Esophagus muscularis mucosa (tissue), 4 donors: Measurements from ENCODE around the gene GUSB. TPM values are rescaled to one million over a fixed set of nuclear protein-coding genes. Genes with fewer than 3 reads are reported as not detected.
"Not testable (repeated sequence)": the region's sequence is repeated elsewhere in the genome, so short reads cannot be mapped to it uniquely, and the experiment has no call there.

Experiments used
- DNase-seq: peaks from one replicate; pipeline ENCODE4 v3.0.0-alpha.2; 2017; ENCODE audit errors: extremely low spot score
- H3K27ac ChIP-seq, 4 donors: fragments of 200-600 bp; sonication (generic); replicated peaks in 1 of 4; 1 replicate in 3 of 4; 2 replicates in 1 of 4; pipeline ENCODE4 v1.5.1; 2016 to 2019; ENCODE audit warnings: mild to moderate bottlenecking in 1 of 4
- H3K27me3 ChIP-seq, 4 donors: fragments of 200-600 bp; sonication (generic); one replicate each; pipeline versions ENCODE4 v1.5.1 to v1.6.0; 2016 to 2019
- H3K36me3 ChIP-seq, 4 donors: fragments of 200-600 bp; sonication (generic); one replicate each; pipeline ENCODE4 v1.5.1; 2016 to 2019
- H3K4me1 ChIP-seq, 4 donors: fragments of 200-600 bp; sonication (generic); one replicate each; pipeline ENCODE4 v1.5.1; 2016 to 2019
- H3K4me3 ChIP-seq, 4 donors: fragments of 200-600 bp; sonication (generic); 1 replicate in 2 of 4; 2 replicates in 2 of 4; pipeline ENCODE4 v1.5.1; 2016 to 2019; ENCODE audit warnings: mild to moderate bottlenecking in 4 of 4, moderate library complexity in 1 of 4
- H3K9me3 ChIP-seq, 4 donors: fragments of 200-600 bp; sonication (generic); 1 replicate in 3 of 4; 2 replicates in 1 of 4; pipeline ENCODE4 v1.5.1; 2016 to 2019
- EP300 ChIP-seq: sonication (generic); formaldehyde crosslinking; IDR thresholded peaks from one replicate; pipeline ENCODE4 v1.6.1; 2017; ENCODE audit warnings: antibody characterized with exemption
- POLR2A ChIP-seq: fragments of 450-650 bp; IDR thresholded peaks from one replicate; pipeline ENCODE4 v1.6.1; 2017; ENCODE audit warnings: antibody characterized with exemption, moderate library complexity, mild to moderate bottlenecking, low read depth
- POLR2AphosphoS5 ChIP-seq, 2 donors: sonication (generic); formaldehyde crosslinking; IDR thresholded peaks; one replicate each; pipeline ENCODE4 v1.6.1; 2017; ENCODE audit warnings: antibody characterized with exemption in 2 of 2
- WGBS: methylation state at CpG from one replicate; pipeline ENCODE4 v1.1.5; 2018; 5-methylcytosine and 5-hydroxymethylcytosine counted together
- intact Hi-C: fragments of 100-400 bp; cut with DNase I; formaldehyde crosslinking; loops from one replicate; pipeline ENCODE4 v1.15.1; 2023
- total RNA-seq, 4 donors: library from RNA; depleted of rRNA; stranded (reverse); fragments of >200 nt; gene quantifications; one replicate each; pipeline versions ENCODE4 v1.1.0 to v1.2.1, GENCODE V29; 2016
- TF ChIP-seq, protein P1 (sequence below), 3 experiments: fragments of 200-600 bp in 2 of 3; fragments of 450-650 bp in 1 of 3; sonication (generic) in 2 of 3; IDR thresholded peaks; one replicate each; pipeline ENCODE4 v1.5.1; 2017 to 2019; ENCODE audit warnings: antibody characterized with exemption in 3 of 3, mild to moderate bottlenecking in 2 of 3, moderate library complexity in 1 of 3

Gene GUSB
- total RNA-seq, 4 donors from 2014 or later: 16.2 to 19.0 (median 17.3) TPM

DNA sequence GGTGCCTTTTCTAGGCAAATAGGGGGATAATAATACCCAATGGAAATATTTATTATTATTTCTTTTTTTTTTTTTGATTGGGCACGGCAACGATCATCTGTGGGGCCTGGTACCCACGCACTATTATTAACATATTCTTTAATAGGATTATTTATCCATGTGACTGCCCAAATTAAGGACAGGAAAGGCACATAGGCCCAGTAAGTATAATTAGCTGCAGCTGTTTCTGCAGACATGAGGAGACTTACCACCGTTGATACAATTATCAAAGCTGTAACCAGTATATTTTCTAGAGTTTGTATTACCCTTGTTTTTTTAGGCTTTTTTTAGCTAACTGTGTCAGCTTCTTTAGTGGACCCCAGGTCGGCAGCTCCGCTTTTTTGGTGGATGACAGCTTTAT, 25.2 kb upstream of the GUSB start:
- H3K9me3 ChIP-seq: no peaks in the 10 kb centered on the region
- H3K27me3 ChIP-seq: no peaks in the 10 kb centered on the region
- H3K4me3 ChIP-seq: no peak overlapping the region
- intact Hi-C loops: no loop called here
- no peak overlapping the region for H3K27ac ChIP-seq
- no peak for DNase-seq
- no peaks in the 10 kb centered on the region for H3K36me3 ChIP-seq
- no peaks in the 10 kb centered on the region for H3K4me1 ChIP-seq
- TF ChIP-seq, protein P1, sequence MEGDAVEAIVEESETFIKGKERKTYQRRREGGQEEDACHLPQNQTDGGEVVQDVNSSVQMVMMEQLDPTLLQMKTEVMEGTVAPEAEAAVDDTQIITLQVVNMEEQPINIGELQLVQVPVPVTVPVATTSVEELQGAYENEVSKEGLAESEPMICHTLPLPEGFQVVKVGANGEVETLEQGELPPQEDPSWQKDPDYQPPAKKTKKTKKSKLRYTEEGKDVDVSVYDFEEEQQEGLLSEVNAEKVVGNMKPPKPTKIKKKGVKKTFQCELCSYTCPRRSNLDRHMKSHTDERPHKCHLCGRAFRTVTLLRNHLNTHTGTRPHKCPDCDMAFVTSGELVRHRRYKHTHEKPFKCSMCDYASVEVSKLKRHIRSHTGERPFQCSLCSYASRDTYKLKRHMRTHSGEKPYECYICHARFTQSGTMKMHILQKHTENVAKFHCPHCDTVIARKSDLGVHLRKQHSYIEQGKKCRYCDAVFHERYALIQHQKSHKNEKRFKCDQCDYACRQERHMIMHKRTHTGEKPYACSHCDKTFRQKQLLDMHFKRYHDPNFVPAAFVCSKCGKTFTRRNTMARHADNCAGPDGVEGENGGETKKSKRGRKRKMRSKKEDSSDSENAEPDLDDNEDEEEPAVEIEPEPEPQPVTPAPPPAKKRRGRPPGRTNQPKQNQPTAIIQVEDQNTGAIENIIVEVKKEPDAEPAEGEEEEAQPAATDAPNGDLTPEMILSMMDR (IDR thresholded peaks at IDR 0.05): no peak
- TF ChIP-seq EP300 (no peak), POLR2AphosphoS5 (IDR thresholded peaks at IDR 0.05) (no peak), POLR2A (no peak)
- 78% methylated on average over 6 of the region's 6 CpGs for WGBS

DNA sequence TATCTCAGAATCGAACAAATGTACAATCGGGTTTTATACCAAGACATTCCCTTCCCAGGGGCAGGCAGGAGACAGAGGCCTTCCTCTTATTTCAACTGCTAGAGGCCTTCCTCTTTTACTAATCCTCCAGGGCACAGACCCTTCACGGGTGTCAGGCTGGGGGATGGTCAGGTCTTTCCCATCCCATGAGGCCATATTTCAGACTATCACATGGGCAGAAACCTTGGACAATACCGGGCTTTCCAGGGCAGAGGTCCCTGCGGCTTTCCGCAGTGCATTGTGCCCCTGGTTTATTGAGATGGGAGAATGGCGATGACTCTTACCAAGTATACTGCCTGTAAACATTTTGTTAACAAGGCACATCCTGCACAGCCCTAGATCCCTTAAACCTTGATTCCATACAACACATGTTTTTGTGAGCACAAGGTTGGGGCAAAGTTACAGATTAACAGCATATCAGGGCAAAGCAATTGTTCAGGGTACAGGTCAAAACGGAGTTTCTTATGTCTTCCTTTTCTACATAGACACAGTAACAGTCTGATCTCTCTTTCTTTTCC, 23.2 kb upstream of the GUSB start:
- H3K4me1 ChIP-seq, H3K4me3 ChIP-seq, H3K9me3 ChIP-seq, DNase-seq, H3K27me3 ChIP-seq, H3K36me3 ChIP-seq, H3K27ac ChIP-seq, intact Hi-C loops: not testable (repeated sequence)
- WGBS: 84% methylated on average over 8 of the region's 8 CpGs

DNA sequence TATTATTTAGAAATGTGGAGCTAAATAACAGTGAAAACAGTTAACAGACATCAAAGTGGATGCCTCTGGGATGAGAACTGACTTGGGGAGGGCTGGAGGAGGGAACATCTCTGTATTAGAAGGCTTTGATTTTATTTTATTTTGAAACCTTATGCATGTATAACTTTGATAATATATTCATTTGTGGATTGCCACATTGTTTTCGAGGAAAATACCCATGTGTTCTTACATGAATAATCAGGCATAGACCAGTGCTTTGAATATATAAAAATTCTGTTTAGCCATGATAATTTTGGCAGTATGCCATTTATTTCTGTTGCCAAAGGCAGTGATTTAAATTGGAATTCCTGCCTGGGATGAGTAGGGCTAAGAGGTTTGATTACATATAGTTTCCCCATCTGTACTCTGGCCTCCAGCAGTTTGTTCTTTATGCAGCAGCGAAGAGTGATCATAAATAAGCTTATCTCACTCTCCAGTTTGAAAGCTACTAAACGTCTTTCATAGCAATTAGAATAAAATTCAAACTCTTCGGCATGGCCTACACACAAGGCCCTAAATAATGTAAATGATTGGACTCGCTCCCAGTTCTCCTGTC, 18.9 kb upstream of the GUSB start:
- DNase-seq, intact Hi-C loops: not testable (repeated sequence)

DNA sequence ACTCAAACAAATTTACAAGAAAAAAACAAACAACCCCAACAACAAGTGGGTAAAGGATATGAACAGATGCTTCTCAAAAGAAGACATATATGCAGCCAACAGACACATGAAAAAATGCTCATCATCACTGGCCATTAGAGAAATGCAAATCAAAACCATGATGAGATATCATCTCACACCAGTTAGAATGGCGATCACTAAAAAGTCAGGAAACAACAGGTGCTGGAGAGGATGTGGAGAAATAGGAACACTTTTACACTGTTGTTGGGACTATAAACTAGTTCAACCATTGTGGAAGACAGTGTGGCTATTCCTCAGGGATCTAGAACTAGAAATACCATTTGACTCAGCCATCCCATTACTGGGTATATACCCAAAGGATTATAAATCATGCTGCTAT, 13.0 kb upstream of the GUSB start:
- DNase-seq, intact Hi-C loops, H3K27ac ChIP-seq, H3K9me3 ChIP-seq, H3K4me3 ChIP-seq, H3K4me1 ChIP-seq, H3K36me3 ChIP-seq, H3K27me3 ChIP-seq: not testable (repeated sequence)
- 88% methylated on average over 1 of the region's 1 CpG for WGBS

More for the DNA sequence above, 18.9 kb upstream of the GUSB start:
- H3K36me3 ChIP-seq, H3K4me1 ChIP-seq, H3K9me3 ChIP-seq, H3K27me3 ChIP-seq, H3K4me3 ChIP-seq, H3K27ac ChIP-seq: not testable (repeated sequence)
- WGBS: 69% methylated on average over 1 of the region's 5 CpGs

DNA sequence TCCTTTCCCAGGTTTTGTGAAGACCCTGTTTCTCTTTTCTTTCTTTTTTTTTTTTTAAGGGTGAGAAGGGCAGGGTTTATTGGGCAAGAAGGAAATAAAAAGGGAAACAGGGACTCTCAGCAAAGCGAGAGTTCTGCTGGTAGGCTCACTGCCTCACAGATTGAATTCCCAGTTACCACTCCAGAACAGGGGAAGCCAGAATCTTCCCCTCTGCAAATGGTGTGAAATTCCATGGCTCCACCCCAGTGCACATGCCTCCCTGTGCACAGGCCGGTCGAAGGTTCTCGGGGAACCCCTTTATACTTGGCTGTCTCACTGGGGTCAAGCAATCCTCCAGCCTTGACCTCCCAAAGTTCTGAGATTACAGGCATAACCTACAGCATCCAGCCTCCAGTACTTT, 10.5 kb upstream of the GUSB start:
- H3K4me3 ChIP-seq: no peak overlapping the region
- H3K9me3 ChIP-seq: no peaks in the 10 kb centered on the region
- no peaks in the 10 kb centered on the region for H3K4me1 ChIP-seq
- no peak for DNase-seq
- 84% methylated on average over 4 of the region's 4 CpGs for WGBS
- no peak for TF ChIP-seq POLR2AphosphoS5 (IDR thresholded peaks at IDR 0.05)
- TF ChIP-seq POLR2A: no peak
- TF ChIP-seq EP300: no peak
- TF ChIP-seq, protein P1 (IDR thresholded peaks at IDR 0.05): no peak
- intact Hi-C loops: no loop called here
- H3K27me3 ChIP-seq: no peaks in the 10 kb centered on the region
- H3K27ac ChIP-seq: no peak overlapping the region
- H3K36me3 ChIP-seq: no peaks in the 10 kb centered on the region

DNA sequence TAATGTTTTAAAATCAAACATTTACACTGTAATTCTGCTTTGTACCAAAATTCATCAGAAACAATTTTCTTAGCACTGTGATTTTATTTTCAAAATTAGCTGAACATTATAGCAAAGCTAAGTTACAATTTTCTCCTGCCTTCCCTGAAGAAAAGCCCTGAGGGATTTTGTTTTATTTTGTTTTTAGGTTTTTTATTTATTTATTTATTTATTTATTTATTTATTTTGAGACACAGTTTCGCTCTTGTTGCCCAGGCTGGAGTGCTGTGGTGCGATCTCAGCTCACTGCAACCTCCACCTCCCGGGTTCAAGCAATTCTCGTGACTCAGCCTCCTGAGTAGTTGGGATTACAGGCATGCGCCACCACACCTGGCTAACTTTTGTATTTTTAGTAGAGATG, 9.8 kb upstream of the GUSB start:
- 94% methylated on average over 5 of the region's 5 CpGs for WGBS
- DNase-seq, H3K4me3 ChIP-seq, H3K27ac ChIP-seq, H3K27me3 ChIP-seq, H3K4me1 ChIP-seq, intact Hi-C loops, H3K36me3 ChIP-seq, H3K9me3 ChIP-seq: not testable (repeated sequence)

DNA sequence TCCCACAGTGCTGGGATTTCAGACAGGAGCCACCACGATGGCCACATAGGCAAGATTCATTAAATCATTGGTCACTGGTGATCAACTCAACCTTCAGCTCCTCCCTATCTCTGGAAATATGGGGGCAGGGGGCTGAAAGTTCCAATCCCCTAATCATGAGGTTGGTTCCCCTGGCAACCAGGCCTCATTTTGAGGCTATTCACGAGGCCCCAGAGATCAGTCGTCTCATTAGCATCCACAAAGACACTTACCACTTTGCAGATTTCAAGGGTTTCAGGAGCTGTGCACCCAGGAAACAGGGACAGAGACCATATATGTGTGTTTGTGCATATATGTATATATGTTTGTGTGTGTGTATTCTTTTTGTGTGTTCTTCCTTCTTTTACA, 7.7 kb upstream of the GUSB start:
- WGBS: 63% methylated on average over 3 of the region's 3 CpGs
- Histone ChIP-seq H3K9me3 (no peaks in the 10 kb centered on the region), H3K27ac (no peak overlapping the region), H3K4me1 (no peaks in the 10 kb centered on the region), H3K4me3 (no peak overlapping the region), H3K27me3 (no peaks in the 10 kb centered on the region), H3K36me3 (no peaks in the 10 kb centered on the region)
- intact Hi-C loops: loop anchor here (10.0 kb wide), 1 partner anchor 115 kb away; the partner anchor contains the start of gene VKORC1L1
- TF ChIP-seq EP300 (no peak), POLR2A (no peak), POLR2AphosphoS5 (IDR thresholded peaks at IDR 0.05) (no peak)
- TF ChIP-seq, protein P1 (IDR thresholded peaks at IDR 0.05): no peak
- no peak for DNase-seq

DNA sequence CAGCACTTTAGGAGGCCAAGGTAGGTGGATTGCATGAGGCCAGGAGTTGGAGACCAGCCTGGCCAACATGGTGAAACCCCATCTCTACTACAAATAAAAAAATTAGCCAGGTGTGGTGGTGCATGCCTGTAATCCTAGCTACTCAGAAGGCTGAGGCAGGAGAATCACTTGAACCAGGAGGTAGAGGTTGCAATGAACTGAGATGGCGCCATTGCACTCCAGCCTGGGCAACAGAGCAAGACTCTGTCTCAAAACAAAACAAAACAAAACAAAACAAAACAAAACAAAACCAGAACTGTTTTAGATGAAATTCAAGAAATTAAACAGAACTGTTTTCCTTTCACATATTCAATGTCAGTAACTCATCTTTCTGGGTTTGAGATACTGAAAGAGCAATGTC, 6.5 kb upstream of the GUSB start:
- intact Hi-C loops: loop anchor here (10.0 kb wide), 1 partner anchor 114 kb away; the partner anchor contains the start of gene VKORC1L1
- H3K4me3 ChIP-seq, H3K36me3 ChIP-seq, H3K27me3 ChIP-seq, H3K27ac ChIP-seq, DNase-seq, H3K4me1 ChIP-seq, H3K9me3 ChIP-seq: not testable (repeated sequence)
- 100% methylated on average over 1 of the region's 1 CpG for WGBS
